GM19099 (cell line): ENCODE data around the gene DNAAF5.

Source experiments
- POLR2A ChIP-seq: IDR thresholded peaks from 3 replicates; pipeline ENCODE4 v1.6.1; 2011; ENCODE audit warnings: low read depth; ENCODE audit not compliant: insufficient read length; ENCODE audit errors: extremely low read depth

DNAAF5 gene

DNA sequence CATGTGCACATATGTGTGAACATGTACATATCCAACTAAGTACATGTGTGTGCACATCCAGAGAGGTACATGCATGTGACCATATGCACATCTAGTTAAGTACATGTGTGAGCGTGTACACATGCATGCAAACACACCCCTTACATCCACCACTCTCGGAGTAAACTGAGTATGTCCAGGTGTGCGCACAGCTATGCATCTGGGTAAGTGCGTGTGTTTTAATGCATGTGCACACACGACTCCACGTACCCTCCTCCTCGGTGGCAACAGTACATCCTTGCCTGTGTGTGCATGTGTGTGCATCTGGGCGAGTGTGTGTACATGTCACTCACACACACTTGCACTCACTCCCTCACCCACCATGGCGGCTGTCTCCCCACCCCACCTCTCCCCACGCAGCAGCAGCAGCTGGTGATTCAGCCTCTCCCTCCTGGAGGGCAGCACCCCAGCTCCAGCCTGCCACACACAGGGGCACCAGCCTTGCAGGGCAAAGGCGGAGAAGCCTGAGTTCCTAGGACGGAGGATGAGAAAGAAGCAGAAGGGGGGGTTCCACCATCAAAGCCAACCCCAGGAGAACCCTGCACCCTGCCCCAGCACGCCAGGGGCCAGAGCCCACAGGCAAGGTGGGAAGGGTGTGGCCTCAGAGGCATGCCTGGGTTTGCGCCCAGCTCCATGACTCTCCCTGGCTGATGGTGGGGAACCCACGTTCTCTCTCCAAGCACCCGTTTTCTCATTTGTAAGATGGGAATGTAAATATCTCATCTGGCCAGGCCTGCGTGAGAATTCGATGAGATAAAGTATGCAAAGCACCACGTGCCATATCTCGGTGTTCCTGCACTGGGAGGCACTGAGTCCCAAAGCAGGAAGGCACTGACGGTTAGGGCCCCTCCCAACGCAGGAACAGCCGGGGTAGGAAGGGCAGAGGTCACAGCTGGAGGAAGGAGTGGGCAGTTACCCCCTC lies 27.7 kb upstream of the DNAAF5 start:
- no peak for TF ChIP-seq POLR2A

DNA sequence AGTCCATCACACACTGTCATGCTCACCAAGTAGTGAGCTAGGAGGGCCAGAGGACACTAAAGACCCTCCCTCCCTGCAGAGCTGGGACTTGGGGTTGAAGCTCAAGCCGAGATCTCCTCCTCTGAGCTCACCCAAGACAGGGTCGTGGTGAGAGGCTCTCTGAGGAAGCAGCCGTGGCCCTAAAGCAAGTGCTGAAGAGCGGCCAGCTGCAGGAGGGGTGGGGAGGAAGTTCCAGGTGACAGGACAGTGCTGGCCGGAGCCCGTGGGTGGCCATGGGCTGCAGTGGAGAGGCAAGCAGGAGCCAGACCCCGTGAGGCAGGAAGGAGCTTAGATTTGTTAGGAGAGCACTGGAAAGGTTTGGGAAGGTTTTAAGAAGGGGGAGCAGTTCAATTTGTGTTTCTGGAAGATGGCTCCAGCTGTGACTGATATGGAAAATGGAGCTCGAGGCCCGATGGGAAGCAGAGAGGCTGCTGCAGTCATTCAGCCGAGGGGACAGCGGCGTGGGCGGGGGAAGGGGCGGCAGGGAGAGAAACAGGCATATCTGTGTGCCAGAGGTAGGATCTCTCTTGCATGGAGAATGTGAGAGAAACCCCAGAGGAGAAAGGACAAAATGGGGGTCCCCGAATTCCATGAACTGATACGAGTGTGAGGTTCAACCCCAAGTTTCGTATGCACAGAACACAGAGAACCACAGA lies 26.9 kb upstream of the DNAAF5 start:
- no peak for TF ChIP-seq POLR2A

DNA sequence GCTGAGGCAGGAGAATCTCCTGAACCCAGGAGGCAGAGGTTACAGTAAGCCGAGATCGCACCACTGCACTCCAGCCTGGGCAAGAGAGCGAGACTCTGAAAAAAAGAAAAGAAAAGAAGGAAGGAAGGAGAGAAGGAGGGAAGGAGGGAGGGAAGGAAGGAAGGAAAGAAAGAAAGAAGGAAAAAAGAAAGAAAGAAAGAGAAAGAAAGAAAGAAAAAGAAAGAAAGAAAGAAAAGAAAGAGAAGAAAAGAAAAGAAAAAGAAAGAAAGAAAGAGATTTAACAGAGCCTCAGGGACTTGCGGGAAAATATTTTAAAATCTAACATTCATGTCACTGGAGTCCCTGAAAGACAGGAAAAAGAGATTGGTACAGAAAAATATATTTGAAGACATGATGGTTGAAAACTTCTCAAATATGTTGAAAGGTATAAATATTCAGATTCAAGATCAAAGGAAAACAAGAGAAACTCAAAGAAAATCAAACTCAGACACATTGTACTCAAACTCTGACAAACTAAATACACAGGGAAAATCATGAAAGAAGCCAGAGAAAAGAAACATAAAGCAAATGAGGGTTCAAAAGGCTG lies 25.3 kb upstream of the DNAAF5 start:
- TF ChIP-seq POLR2A, result no peak

DNA sequence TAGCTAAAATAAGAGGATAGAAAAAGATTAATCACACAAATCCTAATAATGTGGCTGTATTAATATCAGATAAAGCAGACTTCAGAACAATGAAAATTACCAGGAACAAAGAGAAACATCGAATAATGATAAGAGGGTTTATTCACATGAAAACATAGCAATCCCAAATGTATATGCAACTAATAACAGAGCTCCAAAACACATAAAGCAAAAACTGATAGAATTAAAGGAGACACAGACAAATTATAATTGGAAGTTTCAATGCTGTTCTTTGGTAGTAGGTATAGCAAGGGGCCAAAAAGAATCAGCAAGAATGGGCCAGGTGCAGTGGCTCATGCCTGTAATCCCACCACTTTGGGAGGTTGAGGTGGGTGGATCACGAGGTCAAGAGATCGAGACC lies 23.4 kb upstream of the DNAAF5 start:
- TF ChIP-seq POLR2A, result no peak

DNA sequence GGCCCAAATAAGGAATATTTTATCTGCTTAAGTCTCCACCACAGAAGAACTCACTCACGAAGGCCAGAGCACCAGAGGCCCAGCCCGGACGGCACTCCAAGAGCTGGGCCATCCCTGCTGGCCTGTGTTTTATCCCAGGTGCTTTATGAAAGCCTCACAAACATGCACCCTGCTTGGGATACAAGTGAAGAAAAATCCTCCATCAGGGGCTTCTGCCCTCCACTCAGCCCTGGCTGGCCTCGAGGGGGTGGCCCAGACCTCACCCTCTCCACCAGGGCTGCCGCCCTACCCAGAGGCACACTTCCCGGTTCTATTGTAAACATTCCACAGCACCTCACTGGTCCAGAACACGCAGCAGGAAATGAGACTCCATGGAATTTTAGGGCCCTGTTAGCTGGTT lies 19.8 kb upstream of the DNAAF5 start:
- no peak for TF ChIP-seq POLR2A

DNA sequence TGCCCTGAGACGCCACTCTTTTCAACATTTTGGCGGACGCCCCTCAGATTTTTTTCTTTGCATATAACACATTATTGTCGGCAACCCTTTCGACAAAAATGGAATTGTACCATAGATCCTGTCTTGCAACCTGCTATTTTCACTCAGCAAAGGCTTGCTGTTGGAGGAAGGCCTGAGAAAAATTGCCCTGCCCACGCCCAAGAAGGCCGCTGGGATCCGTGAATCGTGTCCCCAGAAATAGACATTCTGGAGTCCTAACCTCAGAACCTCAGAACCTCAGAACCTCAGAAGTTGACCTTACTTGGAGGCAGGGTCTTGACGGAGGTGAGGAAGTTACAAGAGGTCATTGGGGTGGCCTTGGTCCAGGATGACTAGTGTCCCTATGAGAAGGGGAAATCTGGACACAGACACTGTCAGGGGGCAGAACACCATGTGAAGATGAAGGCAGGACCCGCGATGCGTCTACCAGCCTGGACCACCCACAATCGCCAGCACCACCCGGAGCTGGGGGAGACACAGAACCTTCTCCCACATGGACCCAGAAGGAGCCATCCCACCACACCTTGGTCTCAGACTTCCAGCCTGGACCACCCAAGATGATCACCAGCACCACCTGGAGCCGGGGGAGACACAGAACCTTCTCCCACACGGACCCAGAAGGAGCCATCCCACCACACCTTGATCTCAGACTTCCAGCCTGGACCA lies 19.1 kb upstream of the DNAAF5 start:
- no peak for TF ChIP-seq POLR2A

DNA sequence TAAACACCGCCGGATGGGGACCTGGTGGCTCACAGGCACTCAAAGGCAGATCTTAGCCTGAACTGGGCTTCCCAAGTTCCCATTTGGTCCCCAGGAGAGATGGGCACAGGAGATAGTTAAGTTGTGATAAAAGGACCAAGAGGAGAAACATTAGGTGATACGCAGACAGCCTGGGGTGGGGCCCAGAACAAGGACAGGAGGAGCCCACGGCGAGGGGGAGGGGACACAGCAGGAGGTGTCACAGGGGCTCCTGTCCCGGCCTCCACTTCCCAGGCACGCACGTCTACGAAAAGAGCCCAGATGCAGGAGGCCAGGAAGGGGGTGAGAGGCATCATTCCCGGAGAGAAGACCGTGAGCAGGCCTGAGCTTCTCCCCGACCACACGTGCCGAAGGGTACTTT lies 16.3 kb upstream of the DNAAF5 start:
- TF ChIP-seq POLR2A, result no peak

DNA sequence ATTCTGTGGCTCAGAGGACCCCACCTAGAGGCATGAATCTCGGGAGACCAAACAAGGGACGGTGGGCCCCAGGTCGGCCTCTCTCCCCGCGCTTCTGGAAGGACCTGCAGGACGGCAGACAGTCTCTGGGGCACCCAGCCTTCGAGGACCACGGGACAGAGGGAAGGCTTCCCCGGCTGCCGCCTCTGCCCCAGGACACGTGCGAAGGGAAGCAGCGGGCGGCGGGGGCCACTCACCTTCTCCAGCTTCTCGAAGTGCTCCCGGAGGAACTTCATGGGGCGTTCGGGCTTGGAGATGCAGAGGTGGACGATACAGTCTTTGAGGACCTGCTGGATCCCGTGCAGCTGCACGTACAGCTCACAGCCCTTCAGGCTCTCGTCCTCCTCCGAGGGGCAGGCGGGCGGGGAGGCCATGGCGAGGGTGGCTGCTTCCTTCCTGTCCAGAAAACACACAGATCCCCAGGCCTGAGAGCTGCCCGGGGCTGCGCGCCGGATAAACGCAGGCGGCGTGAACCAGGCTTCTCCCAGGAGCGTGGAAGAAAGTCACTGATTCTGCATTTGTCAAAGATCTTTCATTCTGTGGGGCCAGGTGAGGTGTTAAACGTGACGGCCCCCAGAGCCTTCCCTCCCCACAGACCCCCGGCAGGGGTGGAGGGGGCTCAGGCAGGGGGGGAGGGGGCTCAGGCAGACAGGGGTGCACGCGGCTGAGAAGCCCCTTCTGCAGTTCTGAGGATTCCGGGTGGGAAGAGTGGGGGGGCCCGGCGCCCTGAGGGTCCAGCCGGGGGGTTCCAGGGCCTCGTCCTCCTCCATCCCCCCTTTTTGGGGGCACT lies 15.2 kb upstream of the DNAAF5 start:
- TF ChIP-seq POLR2A, result no peak

DNA sequence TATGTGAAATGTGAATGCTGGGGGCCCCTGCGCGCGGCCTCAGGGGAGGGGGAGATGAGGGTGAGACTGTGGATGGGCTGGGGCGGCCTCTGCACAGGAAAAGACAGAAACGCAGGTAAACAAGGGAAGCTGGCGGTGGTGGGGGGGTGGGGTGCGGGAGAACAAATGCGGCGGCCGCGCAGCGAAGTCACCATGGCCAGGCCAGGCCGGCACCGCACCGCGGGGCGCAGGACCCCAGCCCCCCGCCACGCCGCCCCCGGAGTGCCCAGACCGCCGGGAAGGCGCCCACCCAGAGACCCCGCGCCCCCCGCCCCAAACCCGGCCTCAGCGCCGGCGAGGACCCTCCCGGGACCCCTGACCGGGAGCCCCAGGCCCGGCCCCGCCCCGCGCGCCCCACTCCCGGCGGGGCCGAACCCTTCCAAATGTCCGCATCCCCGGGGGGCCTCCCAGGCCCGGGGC lies 14.5 kb upstream of the DNAAF5 start:
- no peak for TF ChIP-seq POLR2A

DNA sequence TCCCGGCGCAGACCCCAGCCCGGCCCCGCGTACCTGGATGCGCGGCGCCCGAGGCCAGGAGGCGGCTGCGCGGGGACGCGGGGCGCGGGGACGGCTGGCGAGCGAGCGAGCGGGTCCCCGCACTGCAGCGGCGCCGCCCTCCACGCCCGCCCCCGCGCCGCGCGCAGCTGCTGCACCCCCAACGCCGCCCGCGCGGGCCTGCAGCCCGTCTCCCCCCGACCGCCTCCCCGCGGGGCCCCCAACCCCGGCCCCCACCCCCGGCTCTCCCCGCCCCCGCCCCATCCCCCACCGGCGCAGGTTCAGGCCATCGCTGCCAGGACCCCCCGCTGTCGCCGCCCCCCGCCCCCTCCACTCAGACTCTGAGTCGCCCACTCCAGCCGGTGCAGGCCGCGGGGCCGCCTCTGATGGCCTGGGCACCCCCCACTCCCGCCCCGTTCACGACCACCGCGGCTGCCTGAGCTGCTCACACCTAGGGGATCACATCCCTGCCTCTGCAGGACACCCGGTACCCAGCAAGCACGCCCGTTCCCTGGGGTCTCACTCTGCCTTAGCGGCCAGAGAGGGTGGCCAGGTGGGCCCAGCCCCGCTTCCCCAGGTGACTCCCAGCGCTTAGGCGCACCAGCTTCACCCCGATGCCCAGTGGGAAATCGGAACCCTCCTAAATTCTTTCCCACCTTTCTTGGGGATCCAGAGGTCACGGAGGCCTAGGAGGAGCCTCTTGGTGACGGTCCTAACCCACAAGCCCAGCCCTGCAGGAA lies 13.9 kb upstream of the DNAAF5 start:
- no peak for TF ChIP-seq POLR2A

DNA sequence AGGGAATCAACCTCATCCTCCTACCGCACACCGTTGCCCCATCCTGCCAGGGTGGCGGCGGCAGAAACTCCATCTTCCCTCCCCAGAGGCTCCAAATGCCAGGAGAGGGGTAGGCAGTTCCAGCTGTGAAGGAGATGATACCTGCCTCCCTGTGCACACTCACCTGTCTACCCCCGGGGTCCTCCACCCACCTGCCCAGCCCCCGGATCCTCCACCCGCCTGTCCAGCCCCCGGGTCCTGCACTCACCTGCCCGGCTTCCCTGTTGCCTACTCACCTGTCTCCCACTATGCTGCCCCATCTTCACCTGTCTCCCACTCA lies 13.4 kb upstream of the DNAAF5 start:
- no peak for TF ChIP-seq POLR2A

DNA sequence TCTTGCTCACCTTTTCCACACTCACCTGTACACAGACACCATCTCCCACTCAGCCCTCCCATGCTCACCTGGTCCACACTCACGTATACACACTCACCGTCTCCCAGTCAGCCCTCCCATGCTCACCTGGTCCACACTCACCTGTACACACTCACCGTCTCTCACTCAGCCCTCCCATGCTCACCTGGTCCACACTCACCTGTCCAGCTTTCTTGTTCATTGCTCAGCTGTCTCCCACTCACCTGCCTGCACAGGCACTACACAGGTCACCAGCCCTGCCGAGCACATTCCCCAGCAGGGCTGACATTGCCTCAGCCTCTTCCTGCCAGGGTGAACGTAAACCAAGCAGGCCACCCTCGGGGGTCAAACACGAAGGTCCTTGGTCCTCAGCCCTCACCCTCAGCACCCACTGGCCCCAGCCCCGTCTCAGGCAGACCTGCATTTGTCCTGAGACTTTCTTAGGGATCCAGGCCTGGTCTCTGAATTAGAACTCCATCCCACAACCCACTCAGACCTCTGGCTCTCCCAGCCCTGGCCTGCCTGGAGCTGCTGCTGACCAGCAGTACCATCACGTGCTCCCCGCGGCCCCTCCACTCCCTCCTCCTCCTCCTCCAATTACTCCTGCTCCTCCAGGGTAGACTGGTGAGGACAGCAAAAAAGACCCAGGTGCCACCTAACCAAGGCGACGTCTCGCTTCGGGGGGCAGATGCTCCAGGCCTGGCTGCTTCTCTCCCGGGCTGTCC lies 12.8 kb upstream of the DNAAF5 start:
- no peak for TF ChIP-seq POLR2A

DNA sequence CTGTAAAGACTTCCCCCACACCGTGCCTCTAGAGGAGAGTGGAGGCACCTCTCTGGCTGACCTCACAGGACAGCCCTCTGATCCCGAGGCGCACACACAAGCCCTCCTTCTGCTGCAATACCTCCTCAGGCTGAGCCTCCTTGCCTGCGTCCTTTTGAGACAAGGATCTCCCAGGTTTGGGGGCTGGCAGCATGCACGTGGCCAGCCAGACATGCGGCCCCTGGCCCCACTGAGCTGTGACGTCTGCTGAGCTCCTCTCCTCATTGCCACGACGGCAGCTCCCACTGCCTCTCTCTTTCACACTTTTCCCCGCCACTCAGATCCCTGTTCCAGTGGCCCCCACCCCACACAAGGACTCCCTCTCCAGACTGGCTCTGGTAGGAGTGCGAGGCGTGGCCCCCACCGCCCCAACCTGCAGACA lies 12.2 kb upstream of the DNAAF5 start:
- no peak for TF ChIP-seq POLR2A
